ENCODE data around the gene PTPRH. TPM values are rescaled to one million over a fixed set of nuclear protein-coding genes. Genes with fewer than 3 reads are reported as not detected.

PTPRH gene
- total RNA-seq, 1 experiment from 2014 or later, result 2.3 TPM

DNA sequence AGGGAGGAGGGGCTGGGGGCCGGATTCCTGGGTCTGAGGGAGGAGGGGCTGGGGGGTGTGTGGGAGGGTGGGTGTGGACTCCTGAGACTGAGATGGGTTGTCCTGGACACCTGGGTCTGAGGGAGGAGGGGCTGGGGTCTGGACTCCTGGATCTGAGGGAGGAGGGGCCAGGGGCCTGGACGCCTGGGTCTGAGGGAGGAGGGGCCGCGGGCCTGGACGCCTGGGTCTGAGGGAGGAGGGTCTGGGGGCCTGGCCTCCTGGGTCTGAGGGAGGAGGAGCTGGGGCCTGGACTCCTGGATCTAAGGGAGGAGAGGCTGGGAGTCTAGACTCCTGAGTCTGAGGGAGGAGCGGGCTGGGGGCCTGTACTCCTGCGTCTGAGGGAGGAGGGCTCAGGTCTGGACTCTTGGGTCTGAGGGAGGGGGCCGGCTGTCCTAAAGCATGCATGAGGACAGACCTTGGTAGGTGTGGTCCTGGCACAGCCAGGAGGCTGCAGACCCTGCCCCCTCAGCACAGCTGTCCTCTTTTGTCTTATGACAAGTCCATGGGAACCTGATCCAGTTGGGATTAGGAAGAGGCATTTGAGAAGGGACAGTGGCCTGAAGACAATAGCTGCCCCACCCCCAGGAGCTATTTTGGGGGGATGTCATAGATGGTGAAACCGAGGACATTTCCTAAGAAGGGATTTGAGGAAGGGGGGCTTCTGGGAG lies 61.6 kb downstream of the PTPRH start:
- no peaks in the 10 kb centered on the region for H3K36me3 Mint-ChIP-seq (ENCODE audit: insufficient read depth, unreplicated experiment)
- TF ChIP-seq, protein P1, sequence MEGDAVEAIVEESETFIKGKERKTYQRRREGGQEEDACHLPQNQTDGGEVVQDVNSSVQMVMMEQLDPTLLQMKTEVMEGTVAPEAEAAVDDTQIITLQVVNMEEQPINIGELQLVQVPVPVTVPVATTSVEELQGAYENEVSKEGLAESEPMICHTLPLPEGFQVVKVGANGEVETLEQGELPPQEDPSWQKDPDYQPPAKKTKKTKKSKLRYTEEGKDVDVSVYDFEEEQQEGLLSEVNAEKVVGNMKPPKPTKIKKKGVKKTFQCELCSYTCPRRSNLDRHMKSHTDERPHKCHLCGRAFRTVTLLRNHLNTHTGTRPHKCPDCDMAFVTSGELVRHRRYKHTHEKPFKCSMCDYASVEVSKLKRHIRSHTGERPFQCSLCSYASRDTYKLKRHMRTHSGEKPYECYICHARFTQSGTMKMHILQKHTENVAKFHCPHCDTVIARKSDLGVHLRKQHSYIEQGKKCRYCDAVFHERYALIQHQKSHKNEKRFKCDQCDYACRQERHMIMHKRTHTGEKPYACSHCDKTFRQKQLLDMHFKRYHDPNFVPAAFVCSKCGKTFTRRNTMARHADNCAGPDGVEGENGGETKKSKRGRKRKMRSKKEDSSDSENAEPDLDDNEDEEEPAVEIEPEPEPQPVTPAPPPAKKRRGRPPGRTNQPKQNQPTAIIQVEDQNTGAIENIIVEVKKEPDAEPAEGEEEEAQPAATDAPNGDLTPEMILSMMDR (IDR thresholded peaks at IDR 0.05; ENCODE audit: insufficient read depth in 1 of 2, low read depth in 1 of 2, low read length in 1 of 2, severe bottlenecking in 1 of 2, unreplicated experiment in 1 of 2), result no peak
- Histone ChIP-seq H3K36me3 (ENCODE audit: control insufficient read depth, insufficient read depth, low read length) (no peaks in the 10 kb centered on the region), H3K4me3 (ENCODE audit: low read depth, low read length) (no peak overlapping the region), H3K9me3 (no peaks in the 10 kb centered on the region), H3K27me3 (replicated peaks; ENCODE audit: control insufficient read depth, insufficient read depth, low read length) (no peaks in the 10 kb centered on the region), H3K4me1 (peaks cover 12% of the 10 kb centered on the region; the same call in 1 of the 2 replicates)
- intact Hi-C loops (cut with micrococcal nuclease; ENCODE audit: unreplicated experiment), result no loop called here
- peaks cover 10% of the 10 kb centered on the region for H3K9me3 Mint-ChIP-seq (ENCODE audit: unreplicated experiment)
- H3K27me3 Mint-ChIP-seq (ENCODE audit: insufficient read depth, unreplicated experiment), result peaks cover 8% of the 10 kb centered on the region
- no peak overlapping the region for H3K4me3 Mint-ChIP-seq (ENCODE audit: unreplicated experiment)
- peaks cover 20% of the 10 kb centered on the region for H3K4me1 Mint-ChIP-seq (ENCODE audit: low read depth, unreplicated experiment)
- peak; percentile 24 to 66 for DNase-seq
- ChIA-PET POLR2A (interaction anchor here (0.6 kb wide), 2 partner anchors 112 to 130 kb away, joined by 4 read pairs; no protein-coding TSS in a partner anchor), CTCF (interaction anchor here (0.5 to 2.4 kb wide), 6 partner anchors 12 to 684 kb away, joined by 3 to 27 read pairs (median 8); partner anchors contain the start of genes DNAAF3, LENG9 and SYT5)
- no TSS peak for BruUV-seq (replicated peaks)
- H3K27ac Mint-ChIP-seq (ENCODE audit: unreplicated experiment), result no peak overlapping the region

DNA sequence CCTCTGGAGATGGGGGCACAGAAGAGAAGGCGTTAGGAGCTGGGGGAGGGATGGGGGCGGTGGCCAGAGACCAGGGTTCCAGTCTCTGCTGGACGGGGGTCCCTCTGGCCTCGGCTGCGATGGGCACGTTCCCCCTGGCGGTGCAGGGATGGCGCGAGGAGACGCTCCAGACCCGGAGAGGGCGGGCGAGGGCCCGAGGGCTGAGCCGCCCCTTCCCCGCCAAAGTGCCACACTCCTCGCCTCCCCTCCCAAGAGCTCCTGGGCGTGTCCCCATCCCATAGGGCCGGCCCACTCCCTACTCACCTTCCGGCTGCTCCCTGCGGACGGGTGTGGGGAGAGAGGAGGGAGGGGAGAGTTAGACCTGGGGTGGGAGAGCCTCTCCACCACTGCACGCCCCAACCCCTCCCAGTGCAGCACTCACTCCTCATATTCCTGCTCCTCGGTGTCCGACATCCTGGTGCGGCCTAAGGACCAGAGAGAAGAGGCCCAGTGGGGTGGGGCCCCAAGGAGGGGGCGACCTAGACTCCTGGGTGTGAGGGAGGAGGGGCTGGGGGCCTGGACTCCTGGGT lies 62.5 kb downstream of the PTPRH start:
- BruUV-seq (replicated peaks), result no TSS peak
- Histone ChIP-seq H3K4me1 (peaks cover 12% of the 10 kb centered on the region; the same call in 1 of the 2 replicates), H3K4me3 (ENCODE audit: low read depth, low read length) (peak overlapping the region; percentile 43), H3K36me3 (ENCODE audit: control insufficient read depth, insufficient read depth, low read length) (no peaks in the 10 kb centered on the region), H3K9me3 (no peaks in the 10 kb centered on the region), H3K27me3 (replicated peaks; ENCODE audit: control insufficient read depth, insufficient read depth, low read length) (no peaks in the 10 kb centered on the region)
- TF ChIP-seq, protein P1 (IDR thresholded peaks at IDR 0.05; ENCODE audit: insufficient read depth in 1 of 2, low read depth in 1 of 2, low read length in 1 of 2, severe bottlenecking in 1 of 2, unreplicated experiment in 1 of 2), result no peak
- peak overlapping the region; percentile 66 for H3K4me3 Mint-ChIP-seq (ENCODE audit: unreplicated experiment)
- H3K4me1 Mint-ChIP-seq (ENCODE audit: low read depth, unreplicated experiment), result peaks cover 20% of the 10 kb centered on the region
- H3K27me3 Mint-ChIP-seq (ENCODE audit: insufficient read depth, unreplicated experiment), result peaks cover 8% of the 10 kb centered on the region
- POLR2A ChIA-PET, result interaction anchor here (0.6 kb wide), 3 partner anchors 129 to 493 kb away, joined by 3 to 4 read pairs (median 3); partner anchors contain the start of gene UBE2S
- peaks cover 3% of the 10 kb centered on the region for H3K9me3 Mint-ChIP-seq (ENCODE audit: unreplicated experiment)
- DNase-seq, result peak; percentile 72 to 88
- intact Hi-C loops (cut with micrococcal nuclease; ENCODE audit: unreplicated experiment), result loop anchor here (1.0 kb wide), 3 partner anchors 10 to 272 kb away; no protein-coding TSS in a partner anchor
- CTCF ChIA-PET, result interaction anchor here (0.5 to 2.4 kb wide), 11 partner anchors 9 to 683 kb away, joined by 3 to 27 read pairs (median 5); partner anchors contain the start of genes DNAAF3, KMT5C, LENG9 and PPP1R12C
- H3K27ac Mint-ChIP-seq (ENCODE audit: unreplicated experiment), result no peak overlapping the region
- H3K36me3 Mint-ChIP-seq (ENCODE audit: insufficient read depth, unreplicated experiment), result no peaks in the 10 kb centered on the region

DNA sequence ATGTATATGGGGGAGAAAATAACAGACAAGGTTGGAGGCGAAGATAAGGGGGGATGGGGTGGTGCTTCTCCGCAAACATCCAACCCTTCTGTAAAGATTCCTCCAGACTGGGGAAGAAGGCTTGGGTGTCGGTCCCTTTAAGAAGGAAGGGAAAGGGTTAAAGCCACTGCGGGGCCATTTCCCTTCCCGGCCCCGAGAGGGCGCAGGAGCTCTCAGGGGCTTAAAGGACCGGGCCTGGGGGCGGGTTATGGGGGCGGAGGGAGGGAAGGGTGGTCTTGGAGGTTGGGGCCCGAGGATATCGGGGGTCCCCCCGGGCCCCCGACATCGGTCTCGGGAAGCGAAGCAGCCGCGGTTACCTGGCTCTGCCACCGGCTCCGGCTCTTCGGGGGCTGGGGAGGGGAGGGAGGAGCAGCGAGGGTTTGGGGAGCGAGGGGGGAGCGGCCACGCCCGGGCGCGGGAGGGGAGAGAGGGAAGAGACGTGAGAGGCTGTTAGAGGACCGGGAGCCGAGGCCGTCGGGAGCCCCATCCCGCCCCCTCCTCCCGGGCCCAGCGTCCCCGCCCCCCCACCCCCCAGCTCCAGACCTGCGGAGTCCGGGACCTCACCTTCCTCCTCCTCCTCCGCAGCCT lies 63.1 kb downstream of the PTPRH start:
- H3K36me3 Mint-ChIP-seq (ENCODE audit: insufficient read depth, unreplicated experiment), result no peaks in the 10 kb centered on the region
- Histone ChIP-seq H3K4me1 (peaks cover 12% of the 10 kb centered on the region; the same call in 1 of the 2 replicates), H3K36me3 (ENCODE audit: control insufficient read depth, insufficient read depth, low read length) (no peaks in the 10 kb centered on the region), H3K4me3 (ENCODE audit: low read depth, low read length) (peak overlapping the region; percentile 43), H3K27me3 (replicated peaks; ENCODE audit: control insufficient read depth, insufficient read depth, low read length) (no peaks in the 10 kb centered on the region), H3K9me3 (no peaks in the 10 kb centered on the region)
- ChIA-PET POLR2A (interaction anchor here (0.6 to 1.1 kb wide), 3 partner anchors 262 to 494 kb away, joined by 3 to 5 read pairs (median 3); partner anchors contain the start of gene UBE2S), CTCF (interaction anchor here (0.5 to 2.4 kb wide), 12 partner anchors 10 to 315 kb away, joined by 3 to 27 read pairs (median 5); partner anchors contain the start of genes DNAAF3, ISOC2, KMT5C and PPP1R12C)
- peaks cover 20% of the 10 kb centered on the region for H3K4me1 Mint-ChIP-seq (ENCODE audit: low read depth, unreplicated experiment)
- peaks cover 8% of the 10 kb centered on the region for H3K27me3 Mint-ChIP-seq (ENCODE audit: insufficient read depth, unreplicated experiment)
- peak; percentile 69 to 73 for DNase-seq
- BruUV-seq (replicated peaks), result no TSS peak
- H3K27ac Mint-ChIP-seq (ENCODE audit: unreplicated experiment), result no peak overlapping the region
- TF ChIP-seq, protein P1 (IDR thresholded peaks at IDR 0.05; ENCODE audit: insufficient read depth in 1 of 2, low read depth in 1 of 2, low read length in 1 of 2, severe bottlenecking in 1 of 2, unreplicated experiment in 1 of 2), result peak; percentile 79 to 94
- peak overlapping the region; percentile 66 for H3K4me3 Mint-ChIP-seq (ENCODE audit: unreplicated experiment)
- intact Hi-C loops (cut with micrococcal nuclease; ENCODE audit: unreplicated experiment), result loop anchor here (1.0 kb wide), 3 partner anchors 10 to 272 kb away; no protein-coding TSS in a partner anchor
- no peaks in the 10 kb centered on the region for H3K9me3 Mint-ChIP-seq (ENCODE audit: unreplicated experiment)

All from Caco-2 (cell line).